Measurements from ENCODE around the gene NEUROG1. TPM values are rescaled to one million over a fixed set of nuclear protein-coding genes. Genes with fewer than 3 reads are reported as not detected.

NEUROG1 gene
- total RNA-seq, 2 donors from 2014 or later = not detected

- Histone ChIP-seq H3K27me3 (replicated peaks; ENCODE audit: insufficient read depth) (peaks cover 9% of the 10 kb centered on the region), H3K4me1 (ENCODE audit: control insufficient read depth in 1 of 2, low read depth in 2 of 2) (peaks cover 8 to 20% of the 10 kb centered on the region in 2 donors), H3K9me3 (no peaks in the 10 kb centered on the region), H3K27ac (no peak overlapping the region), H3K4me3 (no peak overlapping the region), H3K36me3 (no peaks in the 10 kb centered on the region)
- no peak for TF ChIP-seq CTCF (IDR thresholded peaks at IDR 0.05)
- no peak for DNase-seq (ENCODE audit: low spot score)
- no peak for ATAC-seq (ENCODE audit: insufficient number of reproducible peaks, low FRiP score, low read depth)
Measured at GRCh38 chr5:135547590-135548254, 12.0 kb upstream of the NEUROG1 start.

- H3K36me3 ChIP-seq = no peaks in the 10 kb centered on the region
- TF ChIP-seq CTCF (IDR thresholded peaks at IDR 0.05) = no peak
- ATAC-seq (ENCODE audit: insufficient number of reproducible peaks, low FRiP score, low read depth) = no peak
- H3K27me3 ChIP-seq (replicated peaks; ENCODE audit: insufficient read depth) = peaks cover 9% of the 10 kb centered on the region
- no peaks in the 10 kb centered on the region for H3K9me3 ChIP-seq
- H3K27ac ChIP-seq = no peak overlapping the region
- DNase-seq (ENCODE audit: low spot score) = no peak
- no peak overlapping the region for H3K4me3 ChIP-seq
- H3K4me1 ChIP-seq (ENCODE audit: control insufficient read depth in 1 of 2, low read depth in 2 of 2) = peaks cover 8 to 20% of the 10 kb centered on the region in 2 donors
Measured at GRCh38 chr5:135546912-135547311, 11.1 kb upstream of the NEUROG1 start.

GRCh38 chr5:135546101-135546500 is 10.3 kb upstream of the NEUROG1 start:
- H3K9me3 ChIP-seq = no peaks in the 10 kb centered on the region
- peaks cover 8 to 20% of the 10 kb centered on the region in 2 donors for H3K4me1 ChIP-seq (ENCODE audit: control insufficient read depth in 1 of 2, low read depth in 2 of 2)
- no peaks in the 10 kb centered on the region for H3K36me3 ChIP-seq
- ATAC-seq (ENCODE audit: insufficient number of reproducible peaks, low FRiP score, low read depth) (no peak), DNase-seq (ENCODE audit: low spot score) (no peak)
- no peak overlapping the region for H3K4me3 ChIP-seq
- no peak for TF ChIP-seq CTCF (IDR thresholded peaks at IDR 0.05)
- peaks cover 9% of the 10 kb centered on the region for H3K27me3 ChIP-seq (replicated peaks; ENCODE audit: insufficient read depth)
- H3K27ac ChIP-seq = no peak overlapping the region

GRCh38 chr5:135545099-135545498 is 9.3 kb upstream of the NEUROG1 start:
- no peak for TF ChIP-seq CTCF (IDR thresholded peaks at IDR 0.05)
- Histone ChIP-seq H3K27me3 (replicated peaks; ENCODE audit: insufficient read depth) (peaks cover 9% of the 10 kb centered on the region), H3K9me3 (no peaks in the 10 kb centered on the region), H3K4me3 (no peak overlapping the region), H3K36me3 (no peaks in the 10 kb centered on the region), H3K27ac (no peak overlapping the region), H3K4me1 (ENCODE audit: control insufficient read depth in 1 of 2, low read depth in 2 of 2) (peaks cover 8 to 20% of the 10 kb centered on the region in 2 donors)
- ATAC-seq (ENCODE audit: insufficient number of reproducible peaks, low FRiP score, low read depth) (no peak), DNase-seq (ENCODE audit: low spot score) (no peak)

GRCh38 chr5:135543485-135544304 is 7.9 kb upstream of the NEUROG1 start:
- H3K9me3 ChIP-seq = no peaks in the 10 kb centered on the region
- H3K27me3 ChIP-seq (replicated peaks; ENCODE audit: insufficient read depth) = peaks cover 9% of the 10 kb centered on the region
- ATAC-seq (ENCODE audit: insufficient number of reproducible peaks, low FRiP score, low read depth) = no peak
- H3K36me3 ChIP-seq = no peaks in the 10 kb centered on the region
- peaks cover 8 to 20% of the 10 kb centered on the region in 2 donors for H3K4me1 ChIP-seq (ENCODE audit: control insufficient read depth in 1 of 2, low read depth in 2 of 2)
- H3K4me3 ChIP-seq = peak overlapping the region; percentile 72
- no peak overlapping the region for H3K27ac ChIP-seq
- no peak for TF ChIP-seq CTCF (IDR thresholded peaks at IDR 0.05)
- no peak for DNase-seq (ENCODE audit: low spot score)
